HEK293 (cell line): ENCODE results near the gene PHF21A.

Source experiments
- CTCF ChIA-PET: fragments of 350-600 bp; formaldehyde crosslinking; extraction: SDS; loops from one replicate; lab custom pipeline; 2021; ENCODE audit warnings: antibody characterized with exemption; lab: Yijun Ruan, JAX
- POLR2A ChIA-PET: fragments of 300-600 bp; formaldehyde crosslinking; extraction: SDS; loops from one replicate; lab custom pipeline; 2020; ENCODE audit warnings: antibody characterized with exemption, inconsistent platforms; lab: Yijun Ruan, JAX
- H3K27ac ChIP-seq: fragments of 200-500 bp; sonication (Bioruptor generic); 2 replicates; pipeline ENCODE4 v1.5.1; 2014; ENCODE audit warnings: low read depth, low read length, control low read depth, inconsistent platforms; ENCODE audit errors: extremely low read depth
- H3K36me3 ChIP-seq, 2 experiments: fragments of 200-500 bp in 1 of 2; sonication (Bioruptor generic) in 1 of 2; 1 replicate in 1 of 2; 2 replicates in 1 of 2; pipeline ENCODE4 v1.5.1; 2014 to 2017; ENCODE audit warnings: inconsistent platforms in 2 of 2, low read length in 2 of 2; ENCODE audit not compliant: control insufficient read depth in 2 of 2, insufficient read depth in 1 of 2
- H3K4me1 ChIP-seq: fragments of 200-500 bp; sonication (Bioruptor generic); 2 replicates; pipeline ENCODE4 v1.5.1; 2014; ENCODE audit warnings: mild to moderate bottlenecking, low read length, inconsistent platforms; ENCODE audit not compliant: control insufficient read depth, insufficient read depth
- H3K4me3 ChIP-seq: 2 replicates; pipeline ENCODE4 v1.5.1; 2011; ENCODE audit warnings: low read depth, mild to moderate bottlenecking, control low read depth, low read length, moderate library complexity
- H3K9me3 ChIP-seq: fragments of 200-500 bp; sonication (Bioruptor generic); 2 replicates; pipeline ENCODE4 v1.5.1; 2014; ENCODE audit warnings: low read depth, low read length, inconsistent platforms; ENCODE audit not compliant: control insufficient read depth, insufficient read depth
- HOXC10 ChIP-seq: sonication (generic); formaldehyde crosslinking; IDR thresholded peaks from 2 replicates; pipeline ENCODE4 v1.8.1; 2023; ENCODE audit warnings: mild to moderate bottlenecking, missing genetic modification reagents
- KLF1 ChIP-seq: fragments of 450-650 bp; formaldehyde crosslinking; IDR thresholded peaks from 2 replicates; pipeline ENCODE4 v1.5.1; 2016; ENCODE audit warnings: missing biosample characterization, missing genetic modification characterization
- PRDM2 ChIP-seq: fragments of 450-650 bp; formaldehyde crosslinking; IDR thresholded peaks from 2 replicates; pipeline ENCODE4 v1.5.1; 2016; ENCODE audit warnings: missing biosample characterization, missing genetic modification characterization, borderline replicate concordance
- REPIN1 ChIP-seq: fragments of 450-650 bp; formaldehyde crosslinking; IDR thresholded peaks from 2 replicates; pipeline ENCODE4 v1.5.1; 2017; ENCODE audit warnings: missing biosample characterization, missing genetic modification characterization, low read depth
- SETDB1 ChIP-seq: IDR thresholded peaks from one replicate; pipeline ENCODE4 v1.6.1; 2017; ENCODE audit warnings: mild to moderate bottlenecking, low read length, moderate library complexity, mixed read lengths; ENCODE audit not compliant: insufficient read length
- ZBTB1 ChIP-seq: fragments of 450-650 bp; formaldehyde crosslinking; IDR thresholded peaks from 2 replicates; pipeline ENCODE4 v1.5.1; 2016; ENCODE audit warnings: missing biosample characterization, missing genetic modification characterization
- ZEB2 ChIP-seq: fragments of 450-650 bp; formaldehyde crosslinking; IDR thresholded peaks from 2 replicates; pipeline ENCODE4 v1.5.1; 2016; ENCODE audit warnings: missing biosample characterization, missing genetic modification characterization
- ZIC2 ChIP-seq: fragments of 450-650 bp; formaldehyde crosslinking; IDR thresholded peaks from 2 replicates; pipeline ENCODE4 v1.5.1; 2016; ENCODE audit warnings: missing biosample characterization, missing genetic modification characterization
- ZNF354C ChIP-seq: fragments of 450-650 bp; formaldehyde crosslinking; IDR thresholded peaks from 2 replicates; pipeline ENCODE4 v1.5.1; 2016; ENCODE audit warnings: missing biosample characterization, missing genetic modification characterization, low read depth, borderline replicate concordance
- ZNF362 ChIP-seq: fragments of 450-650 bp; formaldehyde crosslinking; IDR thresholded peaks from 2 replicates; pipeline ENCODE4 v1.5.1; 2016; ENCODE audit warnings: missing biosample characterization, missing genetic modification characterization
- ZNF366 ChIP-seq: fragments of 450-650 bp; formaldehyde crosslinking; conservative IDR thresholded peaks from 2 replicates; pipeline ENCODE4 v1.5.1; 2016; ENCODE audit warnings: missing biosample characterization, missing genetic modification characterization
- ZNF391 ChIP-seq: fragments of 450-650 bp; formaldehyde crosslinking; IDR thresholded peaks from 2 replicates; pipeline ENCODE4 v1.5.1; 2016; ENCODE audit warnings: low read depth, missing biosample characterization, missing genetic modification characterization, borderline replicate concordance
- ZNF416 ChIP-seq: fragments of 450-650 bp; formaldehyde crosslinking; IDR thresholded peaks from 2 replicates; pipeline ENCODE4 v1.5.1; 2016; ENCODE audit warnings: missing biosample characterization, missing genetic modification characterization
- ZNF521 ChIP-seq: fragments of 450-650 bp; formaldehyde crosslinking; IDR thresholded peaks from 2 replicates; pipeline ENCODE4 v1.5.1; 2017; ENCODE audit warnings: missing biosample characterization, mild to moderate bottlenecking, missing genetic modification characterization
- ZNF561 ChIP-seq: fragments of 450-650 bp; IDR thresholded peaks from 2 replicates; pipeline ENCODE4 v1.5.1; 2018; ENCODE audit warnings: missing biosample characterization, missing genetic modification characterization, borderline replicate concordance
- ZNF623 ChIP-seq: fragments of 450-650 bp; formaldehyde crosslinking; IDR thresholded peaks from 2 replicates; pipeline ENCODE4 v1.5.1; 2016; ENCODE audit warnings: missing biosample characterization, missing genetic modification characterization
- ZNF629 ChIP-seq: fragments of 450-650 bp; formaldehyde crosslinking; IDR thresholded peaks from 2 replicates; pipeline ENCODE4 v1.5.1; 2017; ENCODE audit warnings: missing biosample characterization, missing genetic modification characterization
- ZNF658 ChIP-seq: fragments of 450-650 bp; formaldehyde crosslinking; IDR thresholded peaks from 2 replicates; pipeline ENCODE4; 2016; ENCODE audit warnings: missing biosample characterization, missing genetic modification characterization

The PHF21A gene

GRCh38 chr11:45931739-45932138 lies 189.5 kb downstream of the PHF21A start (continued):
- no peak for TF ChIP-seq PRDM2 (tag by site-specific recombination)
- no peak for TF ChIP-seq ZNF416 (tag by site-specific recombination)

DNA sequence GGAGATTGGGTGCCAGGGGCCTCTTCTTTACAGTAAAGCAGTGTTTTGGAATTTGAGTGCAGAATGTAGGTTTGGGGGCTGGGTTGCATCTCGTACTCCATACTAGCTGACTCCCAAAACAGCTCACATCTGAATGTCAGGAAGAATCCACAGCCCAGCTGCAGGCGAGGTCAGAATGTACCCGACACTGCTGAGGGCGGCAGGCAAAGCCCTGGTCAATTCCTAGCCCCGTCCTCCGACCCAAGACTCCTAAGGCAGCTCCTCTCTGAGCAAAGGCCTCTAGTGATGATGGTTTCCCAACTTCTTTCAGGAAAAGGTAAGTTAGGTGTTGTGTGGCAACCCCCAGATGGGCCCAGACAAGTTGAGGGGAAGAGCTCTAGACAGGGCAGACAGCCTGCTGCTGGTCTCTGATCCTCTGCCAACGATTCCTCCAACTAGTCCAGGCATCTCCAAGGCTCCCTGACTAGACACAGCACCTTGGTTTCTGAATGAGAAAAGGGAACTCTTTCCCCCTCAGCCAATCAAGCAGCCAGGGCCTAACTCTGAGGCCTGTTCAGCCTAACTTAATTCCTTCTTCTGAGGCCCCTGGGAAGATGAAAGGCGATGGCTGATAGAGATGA lies 190.2 kb downstream of the PHF21A start:
- ChIA-PET POLR2A (no interaction called here), CTCF (interaction anchor here (0.6 to 2.6 kb wide), 6 partner anchors 25 to 146 kb away, joined by 3 to 11 read pairs (median 6); no protein-coding TSS in a partner anchor)
- no peak overlapping the region for H3K27ac ChIP-seq
- no peak overlapping the region for H3K4me3 ChIP-seq
- H3K9me3 ChIP-seq, result no peaks in the 10 kb centered on the region
- peaks cover 0 to 54% of the 10 kb centered on the region in 2 experiments; a peak in 1 of 3 replicates for H3K36me3 ChIP-seq
- TF ChIP-seq ZNF362 (no peak), HOXC10 (CRISPR knock-in tag) (no peak), ZNF366 (tag by site-specific recombination) (no peak)
- H3K4me1 ChIP-seq, result no peaks in the 10 kb centered on the region

- TF ChIP-seq ZNF561 (tag by site-specific recombination) (no peak), KLF1 (tag by site-specific recombination) (peak; percentile 85), ZNF354C (tag by site-specific recombination) (no peak), ZIC2 (tag by site-specific recombination) (peak; percentile 39; the same call in 1 of the 2 replicates)
- H3K9me3 ChIP-seq, result no peaks in the 10 kb centered on the region
- H3K36me3 ChIP-seq, result peaks cover 0 to 45% of the 10 kb centered on the region in 2 experiments; a peak in 1 of 3 replicates
- H3K4me3 ChIP-seq, result no peak overlapping the region
- ChIA-PET POLR2A (no interaction called here), CTCF (interaction anchor here (0.6 to 2.6 kb wide), 6 partner anchors 26 to 147 kb away, joined by 3 to 11 read pairs (median 6); no protein-coding TSS in a partner anchor)
- H3K4me1 ChIP-seq, result no peaks in the 10 kb centered on the region
- H3K27ac ChIP-seq, result no peak overlapping the region
Observed at GRCh38 chr11:45930031-45930794, 191.0 kb downstream of the PHF21A start.

GRCh38 chr11:45929486-45930030 lies 191.7 kb downstream of the PHF21A start:
- ChIA-PET CTCF (interaction anchor here (0.7 to 2.6 kb wide), 3 partner anchors 36 to 714 kb away, joined by 3 to 11 read pairs (median 9); no protein-coding TSS in a partner anchor), POLR2A (no interaction called here)
- no peak for TF ChIP-seq ZNF521 (tag by site-specific recombination)
- TF ChIP-seq SETDB1, result no peak
- TF ChIP-seq ZNF623 (tag by site-specific recombination), result no peak
- no peak for TF ChIP-seq ZNF629
- TF ChIP-seq ZNF391 (tag by site-specific recombination), result no peak
- TF ChIP-seq ZNF658 (tag by site-specific recombination), result no peak
- no peak for TF ChIP-seq ZBTB1
- TF ChIP-seq REPIN1, result no peak
- TF ChIP-seq ZEB2 (tag by site-specific recombination), result no peak

More at GRCh38 chr11:45929486-45930030, 191.7 kb downstream of the PHF21A start:
- H3K4me1 ChIP-seq, result no peaks in the 10 kb centered on the region
- peaks cover 0 to 39% of the 10 kb centered on the region in 2 experiments; a peak in 1 of 3 replicates for H3K36me3 ChIP-seq
- H3K4me3 ChIP-seq, result no peak overlapping the region
- no peak overlapping the region for H3K27ac ChIP-seq
- H3K9me3 ChIP-seq, result no peaks in the 10 kb centered on the region
